ENCODE data around the gene BNIP3. TPM values are rescaled to one million over a fixed set of nuclear protein-coding genes. Genes with fewer than 3 reads are reported as not detected.

BNIP3 gene
- total RNA-seq, 2 donors from 2014 or later = 102 to 362 TPM

- H3K9me3 Mint-ChIP-seq = no peaks in the 10 kb centered on the region
- no peak overlapping the region for H3K4me3 Mint-ChIP-seq
- no peak for ATAC-seq (replicated peaks)
- H3K27me3 Mint-ChIP-seq = peaks cover 22% of the 10 kb centered on the region
- no peaks in the 10 kb centered on the region for H3K4me1 Mint-ChIP-seq
- no peak overlapping the region for H3K27ac Mint-ChIP-seq
- H3K36me3 Mint-ChIP-seq (ENCODE audit: low read depth) = no peaks in the 10 kb centered on the region
Measured at GRCh38 chr10:132010483-132010882, 28.8 kb upstream of the BNIP3 start.

- no peak overlapping the region for H3K27ac Mint-ChIP-seq
- peaks cover 22% of the 10 kb centered on the region for H3K27me3 Mint-ChIP-seq
- H3K36me3 Mint-ChIP-seq (ENCODE audit: low read depth) = no peaks in the 10 kb centered on the region
- peaks cover 5% of the 10 kb centered on the region for H3K4me1 Mint-ChIP-seq
- H3K4me3 Mint-ChIP-seq = no peak overlapping the region
- no peaks in the 10 kb centered on the region for H3K9me3 Mint-ChIP-seq
- ATAC-seq (replicated peaks) = no peak
Measured at GRCh38 chr10:132009575-132009974, 27.9 kb upstream of the BNIP3 start.

GRCh38 chr10:132007681-132008080 is 26.0 kb upstream of the BNIP3 start:
- no peaks in the 10 kb centered on the region for H3K9me3 Mint-ChIP-seq
- peaks cover 22% of the 10 kb centered on the region for H3K27me3 Mint-ChIP-seq
- peaks cover 5% of the 10 kb centered on the region for H3K4me1 Mint-ChIP-seq
- no peak overlapping the region for H3K27ac Mint-ChIP-seq
- H3K36me3 Mint-ChIP-seq (ENCODE audit: low read depth) = no peaks in the 10 kb centered on the region
- no peak for ATAC-seq (replicated peaks)
- no peak overlapping the region for H3K4me3 Mint-ChIP-seq

GRCh38 chr10:132006966-132007365 is 25.2 kb upstream of the BNIP3 start:
- no peaks in the 10 kb centered on the region for H3K36me3 Mint-ChIP-seq (ENCODE audit: low read depth)
- H3K9me3 Mint-ChIP-seq = no peaks in the 10 kb centered on the region
- peaks cover 5% of the 10 kb centered on the region for H3K4me1 Mint-ChIP-seq
- no peak overlapping the region for H3K27ac Mint-ChIP-seq
- ATAC-seq (replicated peaks) = no peak
- no peak overlapping the region for H3K4me3 Mint-ChIP-seq
- H3K27me3 Mint-ChIP-seq = peaks cover 26% of the 10 kb centered on the region

GRCh38 chr10:132005147-132005546 is 23.4 kb upstream of the BNIP3 start:
- Mint-ChIP-seq H3K36me3 (ENCODE audit: low read depth) (no peaks in the 10 kb centered on the region), H3K4me3 (no peak overlapping the region), H3K4me1 (peaks cover 5% of the 10 kb centered on the region), H3K27me3 (peaks cover 22% of the 10 kb centered on the region), H3K9me3 (no peaks in the 10 kb centered on the region), H3K27ac (peak overlapping the region; percentile 5)
- ATAC-seq (replicated peaks) = peak; percentile 61

GRCh38 chr10:132004052-132004451 is 22.3 kb upstream of the BNIP3 start:
- Mint-ChIP-seq H3K4me3 (no peak overlapping the region), H3K27ac (no peak overlapping the region), H3K27me3 (peaks cover 17% of the 10 kb centered on the region), H3K9me3 (no peaks in the 10 kb centered on the region), H3K36me3 (ENCODE audit: low read depth) (no peaks in the 10 kb centered on the region), H3K4me1 (peaks cover 5% of the 10 kb centered on the region)
- ATAC-seq (replicated peaks) = no peak

GRCh38 chr10:132003282-132003924 is 21.7 kb upstream of the BNIP3 start:
- ATAC-seq (replicated peaks) = no peak
- peaks cover 5% of the 10 kb centered on the region for H3K4me1 Mint-ChIP-seq
- no peak overlapping the region for H3K4me3 Mint-ChIP-seq
- no peak overlapping the region for H3K27ac Mint-ChIP-seq
- H3K9me3 Mint-ChIP-seq = no peaks in the 10 kb centered on the region
- no peaks in the 10 kb centered on the region for H3K36me3 Mint-ChIP-seq (ENCODE audit: low read depth)
- H3K27me3 Mint-ChIP-seq = peaks cover 11% of the 10 kb centered on the region

GRCh38 chr10:132002004-132002403 is 20.3 kb upstream of the BNIP3 start:
- Mint-ChIP-seq H3K4me3 (no peak overlapping the region), H3K9me3 (no peaks in the 10 kb centered on the region), H3K4me1 (peaks cover 5% of the 10 kb centered on the region), H3K36me3 (ENCODE audit: low read depth) (no peaks in the 10 kb centered on the region), H3K27me3 (peaks cover 6% of the 10 kb centered on the region), H3K27ac (no peak overlapping the region)
- ATAC-seq (replicated peaks) = no peak

GRCh38 chr10:132001238-132001972 is 19.7 kb upstream of the BNIP3 start:
- Mint-ChIP-seq H3K9me3 (no peaks in the 10 kb centered on the region), H3K4me1 (peaks cover 5% of the 10 kb centered on the region), H3K27me3 (peaks cover 4% of the 10 kb centered on the region), H3K27ac (peak overlapping the region; percentile 28), H3K4me3 (no peak overlapping the region), H3K36me3 (ENCODE audit: low read depth) (no peaks in the 10 kb centered on the region)
- ATAC-seq (replicated peaks) = peak; percentile 73

- ATAC-seq (replicated peaks) = no peak
- Mint-ChIP-seq H3K27me3 (peaks cover 4% of the 10 kb centered on the region), H3K4me3 (no peak overlapping the region), H3K9me3 (no peaks in the 10 kb centered on the region), H3K4me1 (no peaks in the 10 kb centered on the region), H3K27ac (no peak overlapping the region), H3K36me3 (ENCODE audit: low read depth) (no peaks in the 10 kb centered on the region)
Measured at GRCh38 chr10:131998845-131999681, 17.3 kb upstream of the BNIP3 start.

GRCh38 chr10:131998050-131998844 is 16.5 kb upstream of the BNIP3 start:
- Mint-ChIP-seq H3K36me3 (ENCODE audit: low read depth) (no peaks in the 10 kb centered on the region), H3K27ac (no peak overlapping the region), H3K4me1 (no peaks in the 10 kb centered on the region), H3K4me3 (no peak overlapping the region), H3K27me3 (peaks cover 4% of the 10 kb centered on the region), H3K9me3 (no peaks in the 10 kb centered on the region)
- ATAC-seq (replicated peaks) = no peak

GRCh38 chr10:131997366-131998049 is 15.8 kb upstream of the BNIP3 start:
- H3K4me1 Mint-ChIP-seq = no peaks in the 10 kb centered on the region
- peaks cover 4% of the 10 kb centered on the region for H3K27me3 Mint-ChIP-seq
- H3K9me3 Mint-ChIP-seq = no peaks in the 10 kb centered on the region
- H3K36me3 Mint-ChIP-seq (ENCODE audit: low read depth) = no peaks in the 10 kb centered on the region
- no peak overlapping the region for H3K27ac Mint-ChIP-seq
- no peak overlapping the region for H3K4me3 Mint-ChIP-seq
- ATAC-seq (replicated peaks) = no peak

- ATAC-seq (replicated peaks) = no peak
- Mint-ChIP-seq H3K27me3 (no peaks in the 10 kb centered on the region), H3K4me1 (no peaks in the 10 kb centered on the region), H3K27ac (no peak overlapping the region), H3K36me3 (ENCODE audit: low read depth) (no peaks in the 10 kb centered on the region), H3K4me3 (no peak overlapping the region), H3K9me3 (no peaks in the 10 kb centered on the region)
Measured at GRCh38 chr10:131996466-131997365, 15.0 kb upstream of the BNIP3 start.

Measured in activated T-helper 17 cell treated with anti-CD3 and anti-CD28 coated beads, Interleukin-2, amount 50 U/mL, for 72 hours (primary cell).